Testis (tissue), 3 donors: ENCODE measurements around the gene WHRN. TPM values are rescaled to one million over a fixed set of nuclear protein-coding genes. Genes with fewer than 3 reads are reported as not detected.

ENCODE experiments used
- DNase-seq: peaks from one replicate; pipeline ENCODE4 v3.0.0-alpha.2; 2019
- H3K27ac ChIP-seq, 2 donors: fragments of 200-600 bp; sonication (generic); one replicate each; pipeline ENCODE4 v1.5.1; 2019
- H3K27me3 ChIP-seq: fragments of 200-600 bp; sonication (generic); one replicate; pipeline ENCODE4 v1.5.1; 2019
- H3K36me3 ChIP-seq: fragments of 200-600 bp; sonication (generic); one replicate; pipeline ENCODE4 v1.5.1; 2017; ENCODE audit warnings: low read depth; ENCODE audit errors: missing control alignments
- H3K4me1 ChIP-seq: fragments of 200-600 bp; sonication (generic); one replicate; pipeline ENCODE4 v1.5.1; 2019
- H3K4me3 ChIP-seq, 2 donors: fragments of 200-600 bp; sonication (generic); one replicate each; pipeline ENCODE4 v1.5.1; 2017 to 2019
- H3K9me3 ChIP-seq: fragments of 200-600 bp; sonication (generic); one replicate; pipeline ENCODE4 v1.5.1; 2017
- POLR2A ChIP-seq: fragments of 450-650 bp; IDR thresholded peaks from one replicate; pipeline ENCODE4 v1.6.1; 2017; ENCODE audit warnings: antibody characterized with exemption, mild to moderate bottlenecking, moderate library complexity
- WGBS, 2 donors: methylation state at CpG; one replicate each; pipeline ENCODE4 v1.1.5; 2018; 5-methylcytosine and 5-hydroxymethylcytosine counted together
- intact Hi-C: fragments of 100-400 bp; cut with DNase I; formaldehyde crosslinking; loops from one replicate; pipeline ENCODE4 v1.15.1; 2023; ENCODE audit warnings: low total_unique reads
- polyA plus RNA-seq: library from polyadenylated mRNA; stranded (reverse); fragments of 350-450 nt; fragmentation: Illumina TruSeq; extraction: RNeasy Lipid Tissue Mini Kit (QIAGEN cat#74804); gene quantifications from one replicate; pipeline ENCODE4 v1.2.3, GENCODE V29; 2014; ENCODE audit warnings: low read depth, low replicate concordance; ENCODE audit not compliant: insufficient read depth
- total RNA-seq, 2 donors: library from RNA; depleted of rRNA; stranded (reverse); fragments of >200 nt; gene quantifications; one replicate each; pipeline ENCODE4 v1.2.3, GENCODE V29; 2016
- TF ChIP-seq, protein P1 (sequence below), 3 experiments: fragments of 450-650 bp in 2 of 3; fragments of 200-600 bp in 1 of 3; sonication (generic) in 1 of 3; IDR thresholded peaks; one replicate each; pipeline ENCODE4 v1.5.1; 2016 to 2019; ENCODE audit warnings: antibody characterized with exemption in 3 of 3, mild to moderate bottlenecking in 2 of 3, moderate library complexity in 1 of 3

The WHRN gene
- total and polyA plus RNA-seq, 3 donors from 2014 or later: 70.3 to 208 (median 181) TPM

DNA sequence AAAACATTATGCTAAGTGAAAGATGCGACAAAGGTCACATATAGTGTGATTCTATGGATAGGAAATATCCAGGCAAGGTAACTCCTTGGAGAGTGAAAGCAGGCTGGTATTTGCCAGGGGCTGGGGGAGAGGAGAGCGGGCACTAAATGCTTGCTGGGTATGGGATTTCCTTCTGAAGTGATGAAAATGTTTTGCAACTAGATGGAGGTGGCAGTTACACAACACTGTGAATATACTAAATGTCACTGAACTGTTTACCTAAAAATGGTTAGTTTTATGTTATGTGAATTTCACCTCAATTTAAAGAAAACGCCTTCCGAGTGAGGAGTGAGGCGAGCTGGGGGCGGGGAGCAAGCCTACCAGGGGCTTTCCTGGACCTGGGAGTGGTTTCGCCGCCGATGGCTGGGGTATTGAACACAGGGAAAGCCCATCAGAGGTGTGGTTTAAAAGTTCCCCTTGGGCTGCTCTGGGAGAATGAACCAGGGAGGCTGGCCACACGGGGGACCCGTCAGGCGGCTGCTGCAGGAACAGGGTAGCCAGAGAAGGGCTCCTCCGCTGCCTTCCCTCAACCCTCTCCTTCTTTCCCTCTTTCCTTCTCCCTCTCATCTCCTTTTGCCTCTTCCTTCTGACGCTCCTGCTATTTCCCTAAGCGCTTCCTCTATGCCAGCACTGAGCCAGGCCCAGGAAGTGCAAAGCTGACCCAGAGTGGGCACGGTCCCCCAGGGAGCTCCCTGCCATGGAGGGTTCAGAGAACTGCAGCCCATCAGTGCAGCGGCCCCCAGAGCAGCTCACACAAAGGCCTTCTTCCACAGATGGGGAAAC is 122.4 kb downstream of the WHRN start:
- intact Hi-C loops: no loop called here
- Histone ChIP-seq H3K27ac (peak overlapping the region; percentile 35 to 88), H3K36me3 (no peaks in the 10 kb centered on the region), H3K27me3 (no peaks in the 10 kb centered on the region), H3K9me3 (no peaks in the 10 kb centered on the region), H3K4me3 (no peak overlapping the region), H3K4me1 (peaks cover 27% of the 10 kb centered on the region)
- DNase-seq: no peak
- TF ChIP-seq, protein P1, sequence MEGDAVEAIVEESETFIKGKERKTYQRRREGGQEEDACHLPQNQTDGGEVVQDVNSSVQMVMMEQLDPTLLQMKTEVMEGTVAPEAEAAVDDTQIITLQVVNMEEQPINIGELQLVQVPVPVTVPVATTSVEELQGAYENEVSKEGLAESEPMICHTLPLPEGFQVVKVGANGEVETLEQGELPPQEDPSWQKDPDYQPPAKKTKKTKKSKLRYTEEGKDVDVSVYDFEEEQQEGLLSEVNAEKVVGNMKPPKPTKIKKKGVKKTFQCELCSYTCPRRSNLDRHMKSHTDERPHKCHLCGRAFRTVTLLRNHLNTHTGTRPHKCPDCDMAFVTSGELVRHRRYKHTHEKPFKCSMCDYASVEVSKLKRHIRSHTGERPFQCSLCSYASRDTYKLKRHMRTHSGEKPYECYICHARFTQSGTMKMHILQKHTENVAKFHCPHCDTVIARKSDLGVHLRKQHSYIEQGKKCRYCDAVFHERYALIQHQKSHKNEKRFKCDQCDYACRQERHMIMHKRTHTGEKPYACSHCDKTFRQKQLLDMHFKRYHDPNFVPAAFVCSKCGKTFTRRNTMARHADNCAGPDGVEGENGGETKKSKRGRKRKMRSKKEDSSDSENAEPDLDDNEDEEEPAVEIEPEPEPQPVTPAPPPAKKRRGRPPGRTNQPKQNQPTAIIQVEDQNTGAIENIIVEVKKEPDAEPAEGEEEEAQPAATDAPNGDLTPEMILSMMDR (IDR thresholded peaks at IDR 0.05): no peak
- TF ChIP-seq POLR2A: no peak
- WGBS, 2 donors: 61% methylated on average over 17 of the region's 17 CpGs

DNA sequence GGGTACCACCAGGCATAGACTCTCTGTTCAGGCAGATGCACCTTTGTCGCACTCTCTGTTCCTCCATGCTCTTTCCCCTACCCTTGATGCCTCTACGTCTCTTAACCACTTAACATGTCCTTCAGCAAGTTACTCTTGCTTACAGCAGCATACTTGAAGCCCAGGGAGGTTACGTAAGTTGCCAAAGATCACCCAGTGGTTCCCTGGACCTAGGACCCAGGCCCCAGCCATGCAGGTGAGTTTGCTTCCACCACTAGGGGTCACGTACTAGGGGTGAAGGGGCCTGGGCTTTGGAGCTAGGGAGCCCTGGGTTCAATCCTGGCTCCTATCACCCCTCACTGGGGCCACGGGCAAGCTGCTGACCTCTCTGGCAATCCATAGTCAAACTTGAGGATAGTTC is 126.4 kb downstream of the WHRN start:
- DNase-seq: no peak
- TF ChIP-seq POLR2A: no peak
- TF ChIP-seq, protein P1 (IDR thresholded peaks at IDR 0.05): no peak
- 99 to 100% methylated on average over 5 of the region's 5 CpGs for WGBS, 2 donors
- H3K27ac ChIP-seq: no peak overlapping the region
- peaks cover 11% of the 10 kb centered on the region for H3K4me1 ChIP-seq
- H3K27me3 ChIP-seq: no peaks in the 10 kb centered on the region
- no peak overlapping the region for H3K4me3 ChIP-seq
- intact Hi-C loops: no loop called here
- H3K9me3 ChIP-seq: no peaks in the 10 kb centered on the region
- H3K36me3 ChIP-seq: no peaks in the 10 kb centered on the region

DNA sequence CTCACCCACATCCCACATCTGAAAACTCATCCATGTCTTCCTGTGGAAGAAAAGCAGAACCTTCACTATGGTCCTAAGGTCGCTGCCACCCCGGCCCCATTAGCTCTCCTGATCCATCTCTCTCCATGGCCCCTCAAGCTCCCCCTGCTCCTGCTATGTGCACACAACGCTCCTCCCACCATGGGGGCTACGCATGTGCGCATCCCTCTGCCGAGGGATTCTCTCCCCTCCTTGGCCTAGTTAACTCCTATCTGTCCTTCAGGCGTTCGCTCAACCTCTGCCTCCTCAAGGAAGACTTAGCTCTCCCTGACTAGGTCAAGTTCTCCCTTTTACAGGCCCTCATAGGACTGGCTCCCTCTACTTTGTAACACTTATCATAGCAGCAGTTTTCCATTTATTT is 127.3 kb downstream of the WHRN start:
- 88 to 96% methylated on average over 8 of the region's 8 CpGs for WGBS, 2 donors
- no peak for DNase-seq
- Histone ChIP-seq H3K9me3 (no peaks in the 10 kb centered on the region), H3K4me3 (no peak overlapping the region), H3K36me3 (no peaks in the 10 kb centered on the region), H3K27ac (no peak overlapping the region), H3K4me1 (peaks cover 5% of the 10 kb centered on the region), H3K27me3 (no peaks in the 10 kb centered on the region)
- TF ChIP-seq, protein P1 (IDR thresholded peaks at IDR 0.05): no peak
- TF ChIP-seq POLR2A: no peak
- intact Hi-C loops: no loop called here

DNA sequence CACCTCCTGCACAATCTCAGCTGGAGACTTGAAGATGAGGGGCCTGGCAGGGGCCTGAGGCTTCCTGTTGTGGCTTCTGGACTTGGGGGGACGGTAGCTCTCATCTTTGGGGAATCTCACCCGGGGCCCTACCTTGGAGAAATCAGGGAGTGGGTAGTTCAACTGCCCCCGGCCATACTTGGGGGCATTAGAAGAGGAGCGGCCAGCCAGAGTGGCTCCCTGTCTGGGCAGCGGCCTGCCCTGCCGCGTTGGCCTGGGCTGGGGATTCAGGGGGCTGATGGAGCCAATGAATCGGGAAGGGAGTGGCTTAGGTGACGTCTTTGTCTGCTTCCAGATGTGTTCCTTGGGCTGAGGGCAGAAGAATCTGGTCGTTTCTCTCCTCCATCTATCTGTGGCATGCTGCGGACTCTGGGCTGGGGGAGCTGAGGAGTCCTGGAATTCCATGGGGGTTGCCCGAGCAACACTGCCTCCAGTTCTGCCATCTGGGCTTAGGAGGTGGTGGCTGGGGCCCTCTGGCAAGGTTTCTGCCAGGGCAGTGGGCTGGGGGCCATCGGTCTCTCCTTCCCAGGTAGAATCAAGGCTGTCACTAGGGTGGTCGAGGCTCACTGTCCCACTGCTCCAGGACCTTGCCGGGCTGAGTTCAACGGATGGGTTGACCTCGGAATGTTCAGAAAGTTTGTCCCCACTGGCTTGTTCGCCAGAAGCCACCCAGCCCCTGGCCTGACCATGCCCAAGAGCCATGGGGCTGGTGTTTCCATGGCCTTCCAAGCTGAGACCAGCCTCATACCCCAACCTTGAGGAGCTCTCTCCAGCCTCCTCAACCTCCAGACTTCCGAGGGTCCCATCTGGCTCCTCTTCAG is 128.5 kb downstream of the WHRN start:
- 92 to 94% methylated on average over 16 to 19 of the region's 19 CpGs for WGBS, 2 donors
- Histone ChIP-seq H3K27me3 (no peaks in the 10 kb centered on the region), H3K4me3 (no peak overlapping the region), H3K27ac (no peak overlapping the region), H3K4me1 (peaks cover 2% of the 10 kb centered on the region), H3K9me3 (no peaks in the 10 kb centered on the region), H3K36me3 (no peaks in the 10 kb centered on the region)
- no peak for DNase-seq
- intact Hi-C loops: no loop called here
- TF ChIP-seq POLR2A: no peak
- TF ChIP-seq, protein P1 (IDR thresholded peaks at IDR 0.05): no peak
